HG03565 (cell line): Measurements from ENCODE around the gene NOL6.

Experiments
- ATAC-seq: cut with Tn5 transposase; IDR thresholded peaks from one replicate; pipeline ENCODE4 v1.9.1; 2021; ENCODE audit warnings: mild to moderate bottlenecking, moderate library complexity; ENCODE audit not compliant: unreplicated experiment

The NOL6 gene

GRCh38 chr9:33453286-33453860 is 20.4 kb downstream of the NOL6 start:
- ATAC-seq = no peak

DNA sequence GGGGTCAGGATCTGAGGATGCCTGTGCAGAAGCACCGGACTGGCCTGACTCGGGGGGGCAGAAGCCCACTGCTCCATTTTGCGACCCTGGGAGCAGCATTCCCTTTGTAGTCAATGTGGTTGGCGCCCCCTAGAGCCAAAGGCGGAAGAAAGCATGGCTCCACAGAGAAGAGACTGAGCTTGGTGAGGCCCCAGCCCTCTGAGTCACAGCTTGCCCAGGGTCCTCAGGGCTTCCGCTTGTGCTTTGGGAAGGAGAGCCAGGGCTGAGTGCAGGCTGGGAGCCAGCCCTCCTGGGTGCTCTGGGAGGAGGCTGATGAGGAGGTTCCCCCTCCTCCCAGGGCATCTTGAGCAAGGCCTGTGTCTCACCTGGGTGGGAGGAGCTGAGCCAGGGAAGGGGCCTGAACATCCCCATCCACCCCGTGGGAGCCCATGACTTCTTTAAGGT is 20.9 kb downstream of the NOL6 start:
- no peak for ATAC-seq

- no peak for ATAC-seq
Measured at GRCh38 chr9:33450621-33451146, 23.0 kb downstream of the NOL6 start.

GRCh38 chr9:33449715-33450114 is 24.0 kb downstream of the NOL6 start:
- ATAC-seq = no peak

DNA sequence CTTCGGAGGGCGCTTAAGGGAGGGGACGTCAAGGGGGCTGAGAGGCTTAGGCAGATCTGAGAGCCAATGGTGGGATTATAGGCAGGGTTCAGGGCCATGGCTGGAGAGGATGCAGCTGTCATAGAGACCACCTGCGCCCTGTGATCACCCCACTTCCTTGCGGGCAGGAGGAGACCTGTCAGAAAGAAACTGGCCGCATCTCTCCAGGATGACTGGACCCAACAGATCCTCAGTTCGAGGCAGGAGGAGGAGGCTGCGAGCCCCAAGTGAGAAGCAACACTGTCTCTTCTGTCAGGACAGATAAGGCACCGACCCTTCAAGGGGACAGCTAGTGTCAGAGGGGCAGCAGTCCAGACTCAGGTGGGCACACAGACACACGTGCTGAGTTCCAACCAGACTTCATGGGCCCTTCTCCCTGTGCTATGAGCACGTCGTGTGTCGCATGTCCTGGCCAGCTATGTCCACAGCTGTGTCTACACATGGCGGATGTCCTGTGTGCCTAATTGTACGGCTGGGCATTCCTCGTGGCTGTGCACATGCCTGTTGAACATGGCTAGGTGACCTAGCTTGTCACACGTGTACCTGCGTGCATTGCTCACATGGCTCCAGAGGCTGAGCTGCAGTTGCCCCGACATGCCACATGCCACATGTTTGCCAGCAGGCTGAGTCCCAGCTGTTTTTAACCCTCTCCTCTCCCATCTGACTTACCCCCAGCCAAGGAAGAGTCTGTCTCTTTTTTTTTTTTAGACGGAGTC is 25.7 kb downstream of the NOL6 start:
- no peak for ATAC-seq

DNA sequence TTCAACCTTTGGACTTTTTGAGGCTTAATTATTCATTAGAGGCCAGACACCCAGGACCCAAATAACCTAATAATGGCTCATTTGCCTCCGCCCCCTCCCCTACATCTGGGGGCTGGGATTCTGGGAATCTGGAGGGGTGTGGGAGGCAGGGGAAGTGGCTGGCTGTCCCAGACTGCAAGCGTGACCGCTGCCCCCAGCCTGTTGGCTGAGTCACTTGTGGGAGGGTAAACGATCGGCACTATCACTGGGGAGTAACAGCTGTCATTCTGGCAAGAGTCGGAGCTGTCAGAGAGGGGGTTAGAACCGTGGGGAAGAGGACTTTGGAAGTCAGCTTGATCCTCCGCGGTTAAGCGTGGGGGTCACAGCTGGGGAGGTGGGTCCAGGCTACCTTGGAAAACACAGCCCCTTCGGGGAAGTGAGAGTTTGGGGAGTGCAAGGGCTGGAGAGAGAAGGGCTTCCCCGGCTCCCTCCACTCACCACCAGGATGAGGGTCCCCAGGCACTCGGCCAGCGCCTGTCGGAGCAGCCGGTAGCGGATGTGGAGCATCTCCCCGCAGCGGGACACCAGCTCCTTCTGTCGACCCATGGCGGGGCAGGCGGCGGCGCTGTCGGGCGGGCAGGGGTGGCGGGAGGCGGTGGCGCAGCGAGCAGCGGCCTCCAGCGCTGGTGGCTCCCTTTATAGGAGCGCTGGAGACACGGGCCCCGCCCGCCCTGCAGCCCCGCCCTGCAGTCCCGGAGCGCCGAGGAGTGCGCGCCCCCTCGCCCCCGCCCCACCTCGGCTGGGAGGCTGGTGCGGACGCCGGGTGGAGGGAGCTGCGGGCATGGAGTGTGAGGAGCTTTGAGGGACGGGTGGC is 26.6 kb downstream of the NOL6 start, which contains the start of gene AQP3:
Gene AQP3, minus strand, starts transcription at position 648 of the 853 bp plus-strand sequence. Its CDS starts 63 bp downstream, at position 585.
- no peak for ATAC-seq

DNA sequence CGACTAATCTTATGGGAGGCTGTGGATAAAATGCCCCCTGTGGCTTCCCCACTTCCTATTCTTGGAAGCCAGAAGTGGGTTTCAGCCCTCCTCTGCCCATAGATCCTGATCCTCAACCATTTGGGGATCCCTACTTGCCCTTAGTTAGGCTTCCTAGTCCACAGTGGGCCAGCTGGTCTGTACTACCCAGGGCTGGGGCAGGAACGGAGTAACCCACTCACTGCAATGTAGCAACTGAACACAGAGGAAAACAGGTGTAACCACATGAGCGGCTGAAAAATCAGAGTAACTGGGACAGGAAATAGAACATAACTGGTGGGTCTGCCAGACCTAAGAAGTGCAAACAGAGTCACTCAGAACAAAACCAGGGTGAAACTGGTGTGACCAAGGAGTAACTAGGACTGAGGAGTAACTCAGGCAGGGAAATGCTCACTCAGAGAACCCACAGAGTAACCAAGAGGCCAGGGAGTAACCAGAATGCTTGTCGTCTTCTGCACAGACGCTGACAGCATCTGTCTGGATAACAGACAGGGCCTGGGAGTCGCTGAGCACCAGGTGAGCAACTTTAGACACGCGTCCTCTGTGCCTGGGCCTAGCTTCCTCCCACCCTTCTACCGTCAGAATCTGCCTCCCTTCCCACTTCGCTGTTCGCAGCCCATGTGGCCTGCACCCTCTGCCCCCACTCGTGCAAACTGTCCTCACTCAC is 27.3 kb downstream of the NOL6 start:
- peak; percentile 93 for ATAC-seq

DNA sequence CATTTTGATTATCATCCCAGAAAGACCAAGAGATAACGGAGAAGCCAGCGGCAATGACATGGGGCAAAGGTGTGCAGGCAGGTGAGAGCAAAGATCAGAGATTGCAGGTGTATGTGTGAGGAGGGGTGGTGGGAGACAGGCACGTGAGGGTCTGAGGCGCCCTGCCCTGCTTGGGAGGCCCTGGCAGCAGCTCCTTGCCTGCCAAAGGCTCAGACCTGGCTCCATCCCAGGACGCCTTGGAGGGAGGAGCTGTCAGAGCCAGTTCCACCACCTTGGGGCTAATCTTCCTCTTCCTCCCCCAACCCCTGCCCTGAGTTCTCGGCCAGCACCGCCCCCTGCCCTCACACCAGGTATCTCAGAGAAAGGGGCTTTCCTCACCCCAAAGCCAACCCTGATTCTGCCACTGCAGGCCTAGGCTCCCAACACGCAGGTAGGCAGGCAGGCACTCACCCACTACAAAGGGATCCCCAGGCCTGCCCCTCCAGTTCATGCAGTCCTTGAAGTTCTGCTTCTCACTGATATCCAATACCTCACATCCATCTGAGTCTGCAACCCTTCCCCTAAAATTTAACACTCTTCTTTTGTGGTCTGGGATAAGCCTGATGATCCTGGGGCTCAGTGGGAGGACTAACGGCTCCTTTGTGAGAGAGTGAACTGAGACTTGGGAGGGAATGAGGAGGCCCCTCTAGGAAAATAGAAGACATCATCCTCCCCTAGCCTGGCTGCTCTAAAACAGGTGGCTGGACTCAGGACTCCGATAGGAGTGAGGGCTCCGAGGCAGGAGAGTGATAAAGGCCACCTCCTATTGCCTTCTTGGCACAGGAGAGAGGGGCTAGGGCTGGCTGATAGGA is 28.1 kb downstream of the NOL6 start:
- no peak for ATAC-seq

DNA sequence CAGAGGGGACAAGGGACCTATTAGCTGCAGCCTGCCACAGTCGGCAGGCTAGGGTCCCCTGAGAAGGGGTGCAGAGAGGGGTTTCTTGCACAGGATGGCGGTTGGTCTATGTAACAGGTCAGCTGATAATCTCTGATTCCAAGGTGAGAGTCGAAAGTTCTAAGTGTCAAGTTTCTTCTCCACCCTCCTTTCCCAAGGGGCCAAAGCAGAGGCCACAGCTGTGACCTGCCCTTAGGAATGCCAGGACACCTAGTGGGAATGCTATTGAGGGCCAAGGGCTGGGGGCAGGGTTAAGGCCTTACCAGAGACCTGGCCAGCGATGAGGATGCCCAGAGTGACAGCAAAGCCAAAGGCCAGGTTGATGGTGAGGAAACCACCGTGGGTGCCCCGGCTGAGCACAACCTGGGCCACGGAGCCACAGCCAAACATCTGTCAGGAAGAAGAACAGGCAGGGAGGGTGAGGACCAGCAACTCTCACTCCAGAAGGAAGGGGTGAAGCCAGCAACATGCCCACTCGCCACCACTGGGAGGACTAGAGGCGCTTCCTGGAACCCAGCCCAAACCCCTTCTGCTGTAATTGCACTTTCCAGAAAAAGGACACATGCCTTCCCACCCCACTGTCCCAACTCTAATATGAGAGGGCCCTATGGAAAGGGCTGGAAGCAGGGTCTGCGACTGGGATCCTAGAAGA is 30.1 kb downstream of the NOL6 start:
- ATAC-seq = no peak

DNA sequence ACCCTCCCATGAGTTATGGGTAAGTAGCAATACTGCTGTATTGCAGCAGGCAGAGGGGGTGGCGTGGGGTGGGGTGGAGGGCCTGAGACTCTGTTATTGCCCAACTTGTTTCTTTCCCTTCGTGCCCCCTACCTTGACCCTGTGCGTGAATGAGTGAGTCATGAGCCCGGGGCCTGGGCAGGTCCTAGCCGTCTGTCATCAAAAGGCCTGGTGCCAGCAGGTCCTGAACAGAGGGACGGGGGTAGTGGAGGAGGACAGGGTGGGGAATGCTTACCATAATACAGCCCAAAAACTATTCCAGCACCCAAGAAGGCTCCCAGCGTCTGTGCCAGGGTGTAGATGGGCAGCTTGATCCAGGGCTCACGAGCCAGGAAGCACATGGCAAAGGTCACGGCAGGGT is 30.7 kb downstream of the NOL6 start:
- ATAC-seq = no peak

DNA sequence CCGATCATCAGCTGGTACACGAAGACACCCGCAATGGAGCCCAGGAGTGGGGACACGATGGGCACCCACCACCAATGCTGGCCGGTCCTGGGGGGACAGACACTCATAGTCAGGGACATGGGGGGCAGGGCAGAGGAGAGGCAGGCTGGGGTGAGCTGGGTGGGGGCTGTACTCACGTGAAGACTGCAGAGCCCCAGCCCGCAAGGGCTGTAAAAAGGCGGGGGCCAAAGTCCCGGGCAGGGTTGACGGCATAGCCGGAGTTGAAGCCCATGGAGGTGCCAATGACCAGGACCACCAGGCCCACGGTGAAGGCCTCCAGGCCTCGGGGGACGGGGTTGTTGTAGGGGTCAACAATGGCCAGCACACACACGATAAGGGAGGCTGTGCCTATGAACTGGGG is 31.6 kb downstream of the NOL6 start:
- ATAC-seq = no peak

- ATAC-seq = no peak
Measured at GRCh38 chr9:33440609-33441008, 33.1 kb downstream of the NOL6 start.

DNA sequence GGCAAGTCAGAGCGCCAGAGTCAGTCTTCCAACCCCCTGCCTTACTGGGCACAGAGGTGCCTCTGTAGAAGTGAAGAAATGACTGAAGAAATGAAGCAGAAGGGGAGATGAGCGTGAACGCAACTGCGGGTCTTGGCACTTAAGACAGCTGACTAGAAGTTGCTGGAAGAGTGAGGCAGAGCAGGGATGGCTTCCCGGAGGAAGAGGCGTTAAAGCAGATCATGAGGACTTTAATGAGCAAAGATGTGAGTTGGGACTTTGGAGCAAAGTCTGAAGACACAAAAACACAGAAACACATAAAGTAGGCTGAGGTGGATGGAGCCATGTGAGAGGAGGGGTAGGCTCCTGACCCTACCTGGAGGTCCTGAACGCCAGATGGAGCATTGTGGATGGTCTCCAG is 33.5 kb downstream of the NOL6 start:
- no peak for ATAC-seq

- ATAC-seq = no peak
Measured at GRCh38 chr9:33439731-33440130, 34.0 kb downstream of the NOL6 start.

GRCh38 chr9:33438926-33439680 is 34.6 kb downstream of the NOL6 start:
- ATAC-seq = no peak

DNA sequence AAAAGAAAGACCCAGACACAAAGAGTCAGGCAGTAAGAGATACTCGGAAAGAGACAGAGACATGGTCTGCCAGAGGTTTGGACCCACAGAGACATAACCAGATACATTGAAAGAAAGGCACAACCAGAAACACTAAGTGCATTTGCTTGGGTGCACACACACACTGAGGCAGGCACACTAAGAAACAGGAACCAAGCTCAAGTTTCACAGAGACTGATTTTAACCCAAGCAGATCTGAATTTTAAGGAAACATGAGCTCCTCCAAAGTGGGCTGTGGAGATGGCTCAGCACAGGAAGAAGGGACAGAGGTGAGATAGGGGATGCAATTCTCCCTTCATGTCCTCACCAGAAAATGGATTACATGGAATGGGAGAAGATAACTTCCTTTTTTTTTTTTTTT is 35.8 kb downstream of the NOL6 start:
- ATAC-seq = no peak

DNA sequence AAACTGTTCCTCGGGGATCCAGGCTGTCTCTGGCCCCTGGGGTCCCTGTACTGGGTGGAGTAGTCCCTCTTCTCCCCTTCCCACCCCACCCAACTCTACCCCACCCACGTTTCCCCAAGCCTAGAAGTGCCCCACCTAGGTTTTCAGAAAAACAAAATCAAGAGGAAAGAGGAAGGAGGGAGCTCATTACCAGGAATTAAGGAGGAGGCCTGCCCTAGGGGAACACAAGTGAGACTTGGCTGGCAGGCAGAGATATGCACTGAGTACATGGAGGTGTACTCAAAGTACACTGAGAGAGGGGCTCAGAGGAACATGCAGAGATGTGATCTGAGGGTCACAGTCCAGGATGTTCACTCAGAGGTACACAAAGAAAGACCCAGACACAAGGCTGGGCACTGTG is 36.5 kb downstream of the NOL6 start:
- no peak for ATAC-seq

GRCh38 chr9:33436445-33436844 is 37.3 kb downstream of the NOL6 start:
- no peak for ATAC-seq
